H1 (cell line): ENCODE results near the gene MCM9. TPM values are rescaled to one million over a fixed set of nuclear protein-coding genes. Genes with fewer than 3 reads are reported as not detected.

Experiments used
- CTCF ChIA-PET: fragments of 300-600 bp; sonication (Branson Sonifier 250); formaldehyde crosslinking; loops from one replicate; lab custom pipeline; 2021; ENCODE audit not compliant: partially characterized antibody; lab: Charles Lee
- POLR2A ChIA-PET: fragments of 300-600 bp; sonication (Branson Sonifier 250); formaldehyde crosslinking; loops from one replicate; lab custom pipeline; 2021; ENCODE audit warnings: inconsistent platforms; ENCODE audit not compliant: partially characterized antibody; lab: Charles Lee
- DNase-seq, 2 experiments: peaks; one replicate each; pipeline versions ENCODE4 v3.0.0 to v3.0.0-alpha.2; 2010 to 2022; ENCODE audit warnings: low spot score in 2 of 2, low read depth in 1 of 2, mixed read lengths in 1 of 2
- FAIRE-seq: peaks from 2 replicates; lab custom pipeline; 2011; peaks lifted over from hg19 to GRCh38; lab: Jason Lieb, UNC
- H2AFZ ChIP-seq: 2 replicates; pipeline ENCODE4 v1.8.1; 2012; ENCODE audit warnings: low read length, inconsistent platforms
- H2AK5ac ChIP-seq: 2 replicates; pipeline ENCODE4 v1.6.1; 2013; ENCODE audit warnings: low read depth, low read length
- H2BK120ac ChIP-seq: replicated peaks from 2 replicates; pipeline ENCODE3; 2013; ENCODE audit warnings: low read depth, low read length, inconsistent platforms
- H2BK12ac ChIP-seq: 2 replicates; pipeline ENCODE4 v1.6.1; 2013; ENCODE audit warnings: low read depth, low read length
- H2BK15ac ChIP-seq: 2 replicates; pipeline ENCODE4 v1.6.1; 2013; ENCODE audit warnings: low read length
- H2BK20ac ChIP-seq: 2 replicates; pipeline ENCODE4 v1.6.1; 2013; ENCODE audit warnings: low read length
- H2BK5ac ChIP-seq: 2 replicates; pipeline ENCODE4 v1.6.1; 2013; ENCODE audit warnings: low read depth, low read length
- H3K14ac ChIP-seq: 2 replicates; pipeline ENCODE4 v1.6.1; 2013; ENCODE audit warnings: inconsistent platforms; ENCODE audit not compliant: insufficient read length
- H3K18ac ChIP-seq: 2 replicates; pipeline ENCODE4 v1.6.1; 2013; ENCODE audit warnings: low read length; ENCODE audit errors: extremely low read depth
- H3K23ac ChIP-seq: 2 replicates; pipeline ENCODE4 v1.6.1; 2013; ENCODE audit warnings: inconsistent platforms; ENCODE audit not compliant: insufficient read length
- H3K23me2 ChIP-seq: 2 replicates; pipeline ENCODE4 v1.6.1; 2013; ENCODE audit warnings: low read depth, low read length
- H3K27ac ChIP-seq: 2 replicates; pipeline ENCODE4 v1.6.1; 2011; ENCODE audit warnings: low read depth, low read length, inconsistent platforms
- H3K27me3 ChIP-seq, 4 experiments: replicated peaks in 1 of 4; 1 replicate in 1 of 4; 2 replicates in 3 of 4; pipeline versions ENCODE4 v1.6.1 to v1.8.1; 2011 to 2013; ENCODE audit warnings: low read length in 3 of 4, mild to moderate bottlenecking in 3 of 4, inconsistent platforms in 2 of 4, mixed read lengths in 2 of 4, moderate library complexity in 1 of 4; ENCODE audit not compliant: control insufficient read depth in 3 of 4, insufficient read depth in 3 of 4; ENCODE audit errors: extremely low read depth in 1 of 4
- H3K36me3 ChIP-seq, 4 experiments: 2 replicates each; pipeline versions ENCODE4 v1.6.1 to v1.8.1; 2011 to 2013; ENCODE audit warnings: mild to moderate bottlenecking in 4 of 4, low read length in 3 of 4, moderate library complexity in 2 of 4, control low read depth in 1 of 4, inconsistent platforms in 1 of 4; ENCODE audit not compliant: insufficient read depth in 4 of 4, control insufficient read depth in 2 of 4
- H3K4ac ChIP-seq: replicated peaks from 2 replicates; pipeline ENCODE3; 2013; ENCODE audit warnings: low read length, low read depth, mixed read lengths, inconsistent platforms; ENCODE audit not compliant: insufficient read length
- H3K4me1 ChIP-seq, 4 experiments: replicated peaks in 1 of 4; 1 replicate in 1 of 4; 2 replicates in 3 of 4; pipeline versions ENCODE4 v1.6.1 to v1.8.1; 2011 to 2013; ENCODE audit warnings: low read length in 3 of 4, inconsistent platforms in 2 of 4, mixed read lengths in 1 of 4; ENCODE audit not compliant: insufficient read depth in 4 of 4, control insufficient read depth in 3 of 4
- H3K4me2 ChIP-seq, 2 experiments: 2 replicates each; pipeline versions ENCODE4 v1.6.1 to v1.8.1; 2011 to 2013; ENCODE audit warnings: low read depth in 2 of 2, low read length in 2 of 2, control low read depth in 1 of 2, inconsistent platforms in 1 of 2, mild to moderate bottlenecking in 1 of 2; ENCODE audit not compliant: insufficient read depth in 1 of 2
- H3K4me3 ChIP-seq, 4 experiments: fragments of 200-600, 300-600 bp in 1 of 4; sonication (generic), shearing (Covaris generic), sonication (Bioruptor Twin) in 1 of 4; 2 replicates each; pipeline versions ENCODE4 v1.5.1 to v1.8.1; 2011 to 2016; ENCODE audit warnings: low read length in 4 of 4, low read depth in 3 of 4, control low read depth in 2 of 4, inconsistent platforms in 2 of 4, mild to moderate bottlenecking in 2 of 4, mixed read lengths in 1 of 4, moderate library complexity in 1 of 4; ENCODE audit not compliant: insufficient read depth in 2 of 4; ENCODE audit errors: extremely low read depth in 1 of 4
- H3K56ac ChIP-seq: replicated peaks from 2 replicates; pipeline ENCODE3; 2013; ENCODE audit warnings: low read depth, mild to moderate bottlenecking, mixed read lengths, low read length, inconsistent platforms; ENCODE audit not compliant: insufficient read length
- H3K79me1 ChIP-seq: 2 replicates; pipeline ENCODE4 v1.6.1; 2013; ENCODE audit warnings: low read depth, low read length, control low read depth
- H3K79me2 ChIP-seq, 2 experiments: 2 replicates each; pipeline versions ENCODE4 v1.6.1 to v1.8.1; 2012 to 2013; ENCODE audit warnings: low read length in 2 of 2, mild to moderate bottlenecking in 2 of 2, inconsistent platforms in 1 of 2; ENCODE audit not compliant: insufficient read depth in 2 of 2, control insufficient read depth in 1 of 2
- H3K9ac ChIP-seq, 4 experiments: replicated peaks in 1 of 4; 1 replicate in 1 of 4; 2 replicates in 3 of 4; pipeline versions ENCODE4 v1.6.1 to v1.8.1; 2011 to 2013; ENCODE audit warnings: low read depth in 3 of 4, low read length in 3 of 4, control low read depth in 2 of 4, mild to moderate bottlenecking in 2 of 4, moderate library complexity in 2 of 4, inconsistent platforms in 1 of 4; ENCODE audit errors: extremely low read depth in 1 of 4
- H3K9me3 ChIP-seq, 2 experiments: 2 replicates each; pipeline versions ENCODE4 v1.6.1 to v1.8.1; 2012 to 2013; ENCODE audit warnings: mild to moderate bottlenecking in 2 of 2, moderate library complexity in 2 of 2, control low read depth in 1 of 2, inconsistent platforms in 1 of 2, low read depth in 1 of 2, low read length in 1 of 2, mixed read lengths in 1 of 2; ENCODE audit not compliant: insufficient read depth in 2 of 2
- H4K20me1 ChIP-seq, 2 experiments: replicated peaks in 1 of 2; 2 replicates each; pipeline versions ENCODE3 to v1.8.1; 2011 to 2013; ENCODE audit warnings: inconsistent platforms in 2 of 2, low read length in 2 of 2, mild to moderate bottlenecking in 1 of 2; ENCODE audit not compliant: insufficient read depth in 2 of 2, control insufficient read depth in 1 of 2
- H4K5ac ChIP-seq: 2 replicates; pipeline ENCODE4 v1.6.1; 2013; ENCODE audit warnings: low read length, low read depth, mixed read lengths, inconsistent platforms; ENCODE audit not compliant: insufficient read length
- H4K8ac ChIP-seq: 2 replicates; pipeline ENCODE4 v1.8.0; 2013; ENCODE audit warnings: mild to moderate bottlenecking, moderate library complexity, low read length, inconsistent platforms; ENCODE audit not compliant: insufficient read depth; ENCODE audit errors: extremely low read depth
- H4K91ac ChIP-seq: replicated peaks from 2 replicates; pipeline ENCODE3; 2013; ENCODE audit warnings: low read length, mixed read lengths, inconsistent platforms; ENCODE audit not compliant: insufficient read length
- ATF2 ChIP-seq: IDR thresholded peaks from 2 replicates; pipeline ENCODE4 v1.6.1; 2012; ENCODE audit warnings: low read length, inconsistent platforms
- EP300 ChIP-seq, 2 experiments: IDR thresholded peaks; 1 replicate in 1 of 2; 2 replicates in 1 of 2; pipeline ENCODE4 v1.6.1; 2011 to 2012; ENCODE audit warnings: low read depth in 2 of 2, low read length in 2 of 2, mild to moderate bottlenecking in 2 of 2, borderline replicate concordance in 1 of 2, inconsistent platforms in 1 of 2, moderate library complexity in 1 of 2
- KDM1A ChIP-seq: fragments of 200-600, 300-600 bp; sonication (generic); IDR thresholded peaks from 2 replicates; pipeline ENCODE4 v1.7.1; 2016; ENCODE audit warnings: mild to moderate bottlenecking, low read length, borderline replicate concordance
- USF2 ChIP-seq: IDR thresholded peaks from 2 replicates; pipeline ENCODE4 v1.6.1; 2011; ENCODE audit warnings: low read length, improper control_type of control experiment
- WGBS, 2 experiments: shearing (Covaris generic) in 1 of 2; methylation state at CpG; one replicate each; pipeline versions ENCODE4 v1.1.6 to v1.1.7; 2013 to 2015; ENCODE audit warnings: low lambda C conversion rate in 2 of 2, mixed read lengths in 2 of 2, inconsistent platforms in 1 of 2, low coverage in 1 of 2, missing lambda C conversion rate in 1 of 2; ENCODE audit not compliant: insufficient replicate concordance in 2 of 2, insufficient coverage in 1 of 2, insufficient read length in 1 of 2; ENCODE audit errors: extremely low coverage in 1 of 2, missing lambda C conversion rate in 1 of 2; 5-methylcytosine and 5-hydroxymethylcytosine counted together
- polyA plus RNA-seq, 7 experiments: library from polyadenylated mRNA; depleted of rRNA in 3 of 7; stranded (reverse) in 5 of 7; unstranded in 2 of 7; fragments of >200 nt in 5 of 7; fragments of 200-250 nt in 2 of 7; gene quantifications; 1 replicate in 5 of 7; 2 replicates in 1 of 7; 4 replicates in 1 of 7; pipeline versions ENCODE4 v1.2.1 to v1.2.3, GENCODE V29; 2011 to 2013; ENCODE audit warnings: missing spikeins in 2 of 7, mixed read lengths in 2 of 7
- total RNA-seq: library from RNA; stranded (reverse); fragmentation: NEBNext Ultra II Directional; extraction: Animal tissue kit (Norgen Biotek cat#: 25700); gene quantifications from 2 replicates; pipeline ENCODE4 v1.2.1, GENCODE V29; 2021

The MCM9 gene
- total and polyA plus RNA-seq, 2 of the 8 experiments (the other 6 are each of a cell fraction or from before 2014, with no cell fraction given) = 3.7 to 11.4 TPM

- H3K23ac ChIP-seq = no peak overlapping the region
- H3K4me3 ChIP-seq = no peak overlapping the region
- H3K4me1 ChIP-seq = no peaks in the 10 kb centered on the region
- H3K56ac ChIP-seq = no peak overlapping the region
- no peak overlapping the region for H2AFZ ChIP-seq
- no peak overlapping the region for H2BK20ac ChIP-seq
- no peak overlapping the region for H3K18ac ChIP-seq
- no peak overlapping the region for H3K4ac ChIP-seq
- H3K9ac ChIP-seq = no peak overlapping the region
- H3K23me2 ChIP-seq = no peaks in the 10 kb centered on the region; the same call in 1 of the 2 replicates
- FAIRE-seq (no peak), DNase-seq (no peak)
- no peak for TF ChIP-seq USF2
- TF ChIP-seq KDM1A = no peak
- no peak for TF ChIP-seq ATF2
- no peak for TF ChIP-seq EP300 (IDR thresholded peaks at IDR 0.05; ENCODE audit: borderline replicate concordance in 1 of 2, low read depth in 2 of 2, low read length in 2 of 2)
- H3K9me3 ChIP-seq = no peaks in the 10 kb centered on the region
- no peak overlapping the region for H4K91ac ChIP-seq
- H3K4me2 ChIP-seq = no peak overlapping the region
- H3K79me2 ChIP-seq = peaks cover 0 to 4% of the 10 kb centered on the region in 2 experiments; a peak in 1 of 4 replicates
- H3K36me3 ChIP-seq = no peaks in the 10 kb centered on the region
- H4K8ac ChIP-seq = no peak overlapping the region
- H3K27ac ChIP-seq = no peak overlapping the region
- 94% methylated on average over 2 of the region's 2 CpGs; no CpG with 5 or more reads in 1 of the 2 experiments for WGBS, 2 experiments
- no peak overlapping the region for H2BK15ac ChIP-seq
- no peak overlapping the region for H2BK5ac ChIP-seq
- no peak overlapping the region for H4K5ac ChIP-seq
- POLR2A ChIA-PET = interaction anchor here (1.4 kb wide), 1 partner anchor 9 kb away, joined by 5 read pairs; no protein-coding TSS in a partner anchor
- H3K27me3 ChIP-seq = no peaks in the 10 kb centered on the region
- CTCF ChIA-PET = interaction anchor here (1.2 kb wide), 1 partner anchor 9 kb away, joined by 6 read pairs; no protein-coding TSS in a partner anchor
- no peaks in the 10 kb centered on the region for H4K20me1 ChIP-seq
- no peak overlapping the region for H2BK12ac ChIP-seq
- no peak overlapping the region for H3K14ac ChIP-seq
- no peak overlapping the region for H2AK5ac ChIP-seq
- no peak overlapping the region for H2BK120ac ChIP-seq
- no peaks in the 10 kb centered on the region for H3K79me1 ChIP-seq
These were observed 61.7 kb downstream of the MCM9 start for GRCh38 chr6:118873239-118873638.
